GM23248 (cell line): ENCODE results near the gene TIMM22.

Source experiments
- EZH2 ChIP-seq: fragments of 200-600 bp; sonication (generic); IDR thresholded peaks from 2 replicates; pipeline ENCODE4 v1.6.1; 2018; ENCODE audit warnings: antibody characterized with exemption, mild to moderate bottlenecking; ENCODE audit not compliant: insufficient read depth, poor library complexity, severe bottlenecking
- EZH2phosphoT487 ChIP-seq: fragments of 200-600 bp; sonication (generic); IDR thresholded peaks from 2 replicates; pipeline ENCODE4 v1.6.1; 2018; ENCODE audit warnings: antibody characterized with exemption, moderate library complexity, mild to moderate bottlenecking, low read depth; ENCODE audit not compliant: insufficient read depth

GRCh38 chr17:1039123-1039507 is 42.2 kb downstream of the TIMM22 start:
- no peak for TF ChIP-seq EZH2phosphoT487
- no peak for TF ChIP-seq EZH2
